ENCODE measurements around the gene PHYHD1.

The PHYHD1 gene

DNA sequence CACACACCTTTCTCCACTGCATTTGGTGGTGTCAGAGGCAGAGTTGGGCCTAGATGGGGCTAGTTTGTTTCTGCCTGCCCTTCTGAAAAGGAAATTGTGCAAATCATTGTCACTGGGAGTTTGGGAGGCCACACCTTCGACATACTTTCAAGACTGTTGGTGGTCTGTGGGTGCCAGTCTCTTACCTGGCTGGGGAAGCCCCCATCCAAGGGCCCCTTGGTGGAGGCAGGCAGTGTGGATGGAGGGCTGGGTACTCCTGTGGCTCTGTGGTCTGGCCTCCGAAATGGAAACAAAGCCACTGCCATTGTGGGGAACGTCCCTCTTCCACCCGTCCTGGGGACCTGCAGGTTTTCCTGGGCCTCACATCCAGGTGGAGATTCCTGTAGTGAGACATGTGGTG lies 10.9 kb upstream of the PHYHD1 start:
- Mint-ChIP-seq H3K4me3 (no peak overlapping the region), H3K9me3 (no peaks in the 10 kb centered on the region), H3K27ac (peak overlapping the region; percentile 36), H3K36me3 (ENCODE audit: low read depth) (peaks cover 42% of the 10 kb centered on the region), H3K4me1 (ENCODE audit: low read depth) (peaks cover 41% of the 10 kb centered on the region), H3K27me3 (ENCODE audit: low read depth) (no peaks in the 10 kb centered on the region)

DNA sequence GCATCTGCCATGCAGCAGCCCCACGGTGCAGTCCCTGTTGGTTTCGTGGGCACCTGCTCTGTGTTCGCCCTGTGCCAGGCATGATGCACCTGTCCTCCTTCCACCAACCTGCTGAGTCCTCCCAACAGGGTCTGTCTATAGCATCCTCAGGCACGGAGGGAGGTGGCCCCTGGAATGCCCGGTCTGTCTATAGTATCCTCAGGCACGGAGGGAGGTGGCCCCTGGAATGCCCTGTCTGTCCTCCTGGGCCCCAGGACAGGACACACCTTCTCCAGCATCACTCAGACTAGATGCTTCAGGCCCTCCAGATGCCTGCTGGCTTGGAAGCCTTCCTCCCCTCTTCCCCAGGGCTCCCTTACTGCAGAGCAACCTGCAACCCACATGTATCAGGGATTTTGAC lies 9.9 kb upstream of the PHYHD1 start:
- Mint-ChIP-seq H3K4me3 (no peak overlapping the region), H3K9me3 (no peaks in the 10 kb centered on the region), H3K4me1 (ENCODE audit: low read depth) (peaks cover 38% of the 10 kb centered on the region), H3K36me3 (ENCODE audit: low read depth) (peaks cover 46% of the 10 kb centered on the region), H3K27ac (peak overlapping the region; percentile 55), H3K27me3 (ENCODE audit: low read depth) (no peaks in the 10 kb centered on the region)

DNA sequence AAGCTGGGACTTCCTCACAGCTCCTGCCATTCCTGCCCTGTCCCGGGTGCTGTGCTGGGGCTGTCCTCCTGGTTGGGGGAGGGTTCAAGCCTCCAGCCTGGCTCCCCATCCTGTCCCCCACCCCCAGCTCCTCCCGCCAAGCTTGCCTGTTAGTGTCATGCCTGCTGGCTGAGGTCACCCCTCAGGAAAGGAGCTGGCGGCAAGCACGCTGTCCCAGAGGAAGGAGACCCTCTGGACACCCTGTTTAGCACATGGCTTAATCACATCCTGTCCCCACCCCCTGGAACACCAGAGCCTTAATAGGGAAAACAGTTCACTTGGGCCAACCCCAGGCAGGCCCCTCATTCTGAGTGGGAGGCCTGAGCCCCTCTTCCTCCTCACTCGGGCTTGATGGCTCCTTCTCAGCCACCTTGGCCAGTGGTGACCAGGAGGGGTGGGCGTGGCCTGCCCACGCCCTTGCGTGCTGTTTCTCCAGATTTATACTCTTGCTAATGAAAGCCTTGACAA lies 9.2 kb upstream of the PHYHD1 start:
- Mint-ChIP-seq H3K9me3 (no peaks in the 10 kb centered on the region), H3K27me3 (ENCODE audit: low read depth) (no peaks in the 10 kb centered on the region), H3K4me3 (no peak overlapping the region), H3K4me1 (ENCODE audit: low read depth) (peaks cover 36% of the 10 kb centered on the region), H3K36me3 (ENCODE audit: low read depth) (peaks cover 46% of the 10 kb centered on the region), H3K27ac (no peak overlapping the region)

DNA sequence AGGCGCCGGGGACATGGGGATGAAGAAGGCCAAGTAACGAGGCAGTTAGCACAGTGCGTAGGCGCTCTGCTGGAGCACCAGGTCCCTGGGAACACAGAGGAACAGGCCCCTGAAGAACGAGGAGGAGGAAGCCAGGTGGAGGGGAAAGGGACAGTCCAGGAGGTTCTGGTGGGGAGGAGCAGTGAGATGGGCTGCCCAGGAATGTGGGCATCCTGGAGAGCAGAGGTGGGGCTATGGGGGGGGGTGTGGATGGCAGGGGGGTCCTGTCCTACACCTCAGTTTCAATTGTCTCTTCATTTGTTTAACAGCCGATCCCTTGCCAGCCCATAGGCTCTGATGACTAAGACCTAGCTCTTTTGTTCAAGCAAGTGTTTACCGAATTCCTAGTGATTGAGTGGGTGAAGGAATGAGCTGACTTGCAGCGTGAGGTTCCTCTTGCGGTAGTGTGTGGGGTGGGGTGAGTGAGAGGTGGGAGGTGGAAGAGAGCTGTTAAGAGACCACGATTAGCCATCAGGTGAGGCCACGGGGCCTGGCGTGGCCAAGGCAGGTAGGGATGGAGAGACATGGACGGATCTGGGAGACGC lies 8.4 kb upstream of the PHYHD1 start:
- Mint-ChIP-seq H3K27ac (peak overlapping the region; percentile 88), H3K9me3 (no peaks in the 10 kb centered on the region), H3K27me3 (ENCODE audit: low read depth) (no peaks in the 10 kb centered on the region), H3K4me1 (ENCODE audit: low read depth) (peaks cover 28% of the 10 kb centered on the region), H3K36me3 (ENCODE audit: low read depth) (peaks cover 47% of the 10 kb centered on the region), H3K4me3 (no peak overlapping the region)

DNA sequence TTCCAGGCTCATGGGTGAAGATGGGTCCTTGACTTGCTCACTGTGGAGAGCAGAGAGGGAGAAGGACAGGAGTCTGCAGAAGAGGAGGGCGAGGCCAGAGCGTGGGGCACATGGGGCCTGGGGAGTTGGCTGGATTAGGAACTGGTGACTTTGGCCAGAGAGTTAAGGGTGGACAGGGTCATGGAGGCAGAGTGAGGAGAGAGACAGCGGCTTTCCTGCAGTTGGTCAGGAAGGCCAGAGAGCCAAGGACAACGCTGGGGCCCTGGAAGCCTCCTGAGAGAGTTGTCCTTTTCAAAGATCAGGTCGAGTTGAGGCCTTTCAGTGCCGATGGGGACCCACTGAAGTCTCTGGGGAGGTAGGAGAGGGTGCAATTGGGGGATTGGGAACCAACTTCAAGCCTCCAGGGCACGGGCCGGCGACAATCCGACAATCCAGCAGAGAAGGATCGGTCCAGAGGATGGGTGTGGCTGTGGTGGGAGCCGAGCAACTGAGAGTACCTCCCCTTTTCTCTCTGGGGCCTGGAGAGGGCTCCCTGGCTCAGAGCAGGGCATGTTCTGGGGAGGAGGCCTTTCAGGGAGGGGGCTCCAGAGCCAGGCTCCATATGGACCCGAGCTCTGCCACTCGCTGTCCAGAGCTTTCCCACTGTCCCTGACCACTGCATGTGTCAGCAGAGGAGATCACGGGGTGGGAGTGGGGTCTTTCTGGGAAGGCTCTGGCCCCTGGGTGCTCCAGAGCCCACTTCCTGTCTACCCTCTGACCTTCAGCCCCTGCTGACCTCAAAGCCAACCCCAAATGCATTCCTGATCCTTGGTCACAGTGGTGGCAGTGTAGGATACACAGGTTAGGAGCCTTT lies 7.5 kb upstream of the PHYHD1 start:
- H3K27me3 Mint-ChIP-seq (ENCODE audit: low read depth): no peaks in the 10 kb centered on the region
- peaks cover 47% of the 10 kb centered on the region for H3K36me3 Mint-ChIP-seq (ENCODE audit: low read depth)
- H3K9me3 Mint-ChIP-seq: no peaks in the 10 kb centered on the region
- H3K27ac Mint-ChIP-seq: peak overlapping the region; percentile 88
- H3K4me3 Mint-ChIP-seq: peak overlapping the region; percentile 9
- H3K4me1 Mint-ChIP-seq (ENCODE audit: low read depth): peaks cover 32% of the 10 kb centered on the region

DNA sequence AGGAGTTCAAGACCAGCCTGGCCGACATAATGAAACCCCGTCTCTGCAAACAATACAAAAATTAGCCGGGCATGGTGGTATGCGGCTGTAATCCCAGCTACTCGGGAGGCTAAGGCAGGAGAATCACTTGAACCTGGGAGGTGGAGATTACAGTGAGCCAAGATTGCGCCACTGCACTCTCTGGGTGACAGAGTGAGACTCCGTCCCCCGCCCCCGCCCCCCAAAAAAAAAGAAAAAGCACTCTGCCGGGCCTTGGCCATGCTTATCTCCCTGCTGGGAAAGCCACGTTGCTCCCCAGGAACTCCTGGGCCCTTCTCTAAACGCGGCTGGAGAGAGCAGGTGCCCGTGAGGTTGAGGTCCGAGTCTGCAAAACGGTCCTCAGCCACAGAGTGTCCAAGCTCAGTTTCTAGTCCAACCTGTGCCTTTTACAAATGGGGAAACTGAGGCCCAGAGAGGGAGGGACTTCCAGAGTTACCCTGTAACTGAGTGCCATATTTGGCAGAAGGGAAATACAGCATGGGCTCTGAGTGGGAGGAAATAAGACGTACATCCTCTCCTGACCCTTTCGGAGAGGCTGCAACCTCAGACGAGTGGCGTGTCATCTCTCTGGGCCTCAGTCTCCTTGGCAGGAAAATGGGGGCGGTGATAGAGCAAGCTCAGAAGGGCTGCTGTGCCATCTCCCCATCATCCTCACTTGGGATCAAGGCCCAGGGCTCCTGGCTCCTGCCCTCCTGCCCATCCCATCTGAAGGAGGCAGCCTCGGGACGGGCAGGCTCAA lies 6.6 kb upstream of the PHYHD1 start:
- Mint-ChIP-seq H3K36me3 (ENCODE audit: low read depth) (peaks cover 41% of the 10 kb centered on the region), H3K4me1 (ENCODE audit: low read depth) (peaks cover 27% of the 10 kb centered on the region), H3K27me3 (ENCODE audit: low read depth) (no peaks in the 10 kb centered on the region), H3K27ac (peak overlapping the region; percentile 26), H3K4me3 (no peak overlapping the region), H3K9me3 (no peaks in the 10 kb centered on the region)

DNA sequence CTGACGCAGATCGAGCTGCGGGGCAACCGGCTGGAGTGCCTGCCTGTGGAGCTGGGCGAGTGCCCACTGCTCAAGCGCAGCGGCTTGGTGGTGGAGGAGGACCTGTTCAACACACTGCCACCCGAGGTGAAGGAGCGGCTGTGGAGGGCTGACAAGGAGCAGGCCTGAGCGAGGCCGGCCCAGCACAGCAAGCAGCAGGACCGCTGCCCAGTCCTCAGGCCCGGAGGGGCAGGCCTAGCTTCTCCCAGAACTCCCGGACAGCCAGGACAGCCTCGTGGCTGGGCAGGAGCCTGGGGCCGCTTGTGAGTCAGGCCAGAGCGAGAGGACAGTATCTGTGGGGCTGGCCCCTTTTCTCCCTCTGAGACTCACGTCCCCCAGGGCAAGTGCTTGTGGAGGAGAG lies 4.6 kb upstream of the PHYHD1 start:
- Mint-ChIP-seq H3K27ac (no peak overlapping the region), H3K9me3 (no peaks in the 10 kb centered on the region), H3K27me3 (ENCODE audit: low read depth) (no peaks in the 10 kb centered on the region), H3K36me3 (ENCODE audit: low read depth) (peaks cover 36% of the 10 kb centered on the region), H3K4me3 (no peak overlapping the region), H3K4me1 (ENCODE audit: low read depth) (peaks cover 22% of the 10 kb centered on the region)

DNA sequence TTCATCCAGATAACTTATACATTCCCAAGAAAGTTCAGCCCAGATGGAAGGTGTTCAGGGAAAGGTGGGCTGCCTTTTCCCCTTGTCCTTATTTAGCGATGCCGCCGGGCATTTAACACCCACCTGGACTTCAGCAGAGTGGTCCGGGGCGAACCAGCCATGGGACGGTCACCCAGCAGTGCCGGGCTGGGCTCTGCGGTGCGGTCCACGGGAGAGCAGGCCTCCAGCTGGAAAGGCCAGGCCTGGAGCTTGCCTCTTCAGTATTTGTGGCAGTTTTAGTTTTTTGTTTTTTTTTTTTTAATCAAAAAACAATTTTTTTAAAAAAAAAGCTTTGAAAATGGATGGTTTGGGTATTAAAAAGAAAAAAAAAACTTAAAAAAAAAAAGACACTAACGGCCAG lies 4.0 kb upstream of the PHYHD1 start:
- Mint-ChIP-seq H3K9me3 (no peaks in the 10 kb centered on the region), H3K4me1 (ENCODE audit: low read depth) (peaks cover 21% of the 10 kb centered on the region), H3K27ac (no peak overlapping the region)

DNA sequence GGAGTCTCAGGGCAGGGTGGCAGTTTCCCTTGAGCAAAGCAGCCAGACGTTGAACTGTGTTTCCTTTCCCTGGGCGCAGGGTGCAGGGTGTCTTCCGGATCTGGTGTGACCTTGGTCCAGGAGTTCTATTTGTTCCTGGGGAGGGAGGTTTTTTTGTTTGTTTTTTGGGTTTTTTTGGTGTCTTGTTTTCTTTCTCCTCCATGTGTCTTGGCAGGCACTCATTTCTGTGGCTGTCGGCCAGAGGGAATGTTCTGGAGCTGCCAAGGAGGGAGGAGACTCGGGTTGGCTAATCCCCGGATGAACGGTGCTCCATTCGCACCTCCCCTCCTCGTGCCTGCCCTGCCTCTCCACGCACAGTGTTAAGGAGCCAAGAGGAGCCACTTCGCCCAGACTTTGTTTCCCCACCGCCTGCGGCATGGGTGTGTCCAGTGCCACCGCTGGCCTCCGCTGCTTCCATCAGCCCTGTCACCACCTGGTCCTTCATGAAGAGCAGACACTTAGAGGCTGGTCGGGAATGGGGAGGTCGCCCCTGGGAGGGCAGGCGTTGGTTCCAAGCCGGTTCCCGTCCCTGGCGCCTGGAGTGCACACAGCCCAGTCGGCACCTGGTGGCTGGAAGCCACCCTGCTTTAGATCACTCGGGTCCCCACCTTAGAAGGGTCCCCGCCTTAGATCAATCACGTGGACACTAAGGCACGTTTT lies 3.5 kb upstream of the PHYHD1 start:
- Mint-ChIP-seq H3K4me1 (ENCODE audit: low read depth) (peaks cover 16% of the 10 kb centered on the region), H3K36me3 (ENCODE audit: low read depth) (peaks cover 34% of the 10 kb centered on the region), H3K27me3 (ENCODE audit: low read depth) (no peaks in the 10 kb centered on the region), H3K9me3 (no peaks in the 10 kb centered on the region), H3K27ac (no peak overlapping the region), H3K4me3 (no peak overlapping the region)

More for the DNA sequence above, 4.0 kb upstream of the PHYHD1 start:
- Mint-ChIP-seq H3K27me3 (ENCODE audit: low read depth) (no peaks in the 10 kb centered on the region), H3K4me3 (no peak overlapping the region), H3K36me3 (ENCODE audit: low read depth) (peaks cover 36% of the 10 kb centered on the region)

DNA sequence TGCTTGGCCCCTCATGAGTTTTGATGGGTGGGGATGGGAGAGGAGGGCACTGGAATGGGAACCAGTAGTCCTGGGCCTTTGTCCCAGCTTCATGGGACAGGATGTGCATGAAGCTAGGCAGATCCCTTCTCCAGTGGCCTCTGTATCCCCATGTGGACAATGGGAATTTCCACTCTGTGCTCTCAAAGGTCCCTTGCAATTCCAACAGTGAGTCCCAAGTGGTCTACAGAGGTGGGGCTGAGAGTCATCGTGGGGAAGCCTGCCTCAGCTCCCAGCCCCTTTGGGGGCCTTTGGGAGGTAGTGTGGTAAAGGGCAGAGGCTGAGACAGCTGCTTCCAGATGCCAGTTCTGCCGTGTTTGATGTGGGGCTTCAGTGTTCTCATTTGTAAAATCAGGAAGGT lies 1.9 kb upstream of the PHYHD1 start:
- Mint-ChIP-seq H3K27me3 (ENCODE audit: low read depth) (no peaks in the 10 kb centered on the region), H3K27ac (peak overlapping the region; percentile 26), H3K4me3 (no peak overlapping the region), H3K9me3 (no peaks in the 10 kb centered on the region), H3K36me3 (ENCODE audit: low read depth) (peaks cover 25% of the 10 kb centered on the region), H3K4me1 (ENCODE audit: low read depth) (peaks cover 7% of the 10 kb centered on the region)

DNA sequence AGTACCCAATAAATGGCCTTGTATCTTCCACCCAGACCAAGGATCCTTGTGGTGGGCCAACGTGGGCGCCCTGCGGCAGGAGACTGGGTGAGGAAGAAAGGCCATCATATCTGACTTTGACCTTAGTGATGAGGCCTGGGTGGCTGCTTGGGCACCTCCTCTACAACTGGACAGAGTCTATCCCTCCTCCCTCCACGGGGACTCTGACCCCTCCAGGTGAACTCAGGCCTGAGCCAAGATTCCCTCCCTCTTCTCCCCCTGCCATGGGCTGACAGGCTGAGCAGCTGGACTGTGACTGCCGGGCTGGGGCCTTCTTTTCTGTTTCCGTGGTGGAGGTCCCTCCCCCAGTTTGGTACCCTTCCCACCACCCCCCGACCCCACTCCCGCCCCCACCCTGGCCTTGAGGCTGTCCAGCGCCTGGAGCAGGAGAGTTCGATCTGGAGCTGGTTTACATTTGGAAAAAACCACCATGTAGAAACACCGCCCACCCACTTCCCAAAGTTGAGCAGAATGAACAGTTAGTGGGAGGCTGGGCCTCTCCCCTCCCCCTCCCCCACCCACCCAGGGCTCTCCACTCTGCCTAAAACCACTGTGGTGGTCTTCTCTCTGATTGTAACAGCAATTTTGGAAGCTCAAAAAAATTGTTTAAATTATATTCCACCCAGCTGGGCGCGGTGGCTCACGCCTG lies 1.2 kb upstream of the PHYHD1 start:
- peaks cover 23% of the 10 kb centered on the region for H3K36me3 Mint-ChIP-seq (ENCODE audit: low read depth)
- H3K4me3 Mint-ChIP-seq: no peak overlapping the region
- H3K4me1 Mint-ChIP-seq (ENCODE audit: low read depth): peaks cover 7% of the 10 kb centered on the region
- H3K9me3 Mint-ChIP-seq: no peaks in the 10 kb centered on the region
- no peaks in the 10 kb centered on the region for H3K27me3 Mint-ChIP-seq (ENCODE audit: low read depth)
- no peak overlapping the region for H3K27ac Mint-ChIP-seq

DNA sequence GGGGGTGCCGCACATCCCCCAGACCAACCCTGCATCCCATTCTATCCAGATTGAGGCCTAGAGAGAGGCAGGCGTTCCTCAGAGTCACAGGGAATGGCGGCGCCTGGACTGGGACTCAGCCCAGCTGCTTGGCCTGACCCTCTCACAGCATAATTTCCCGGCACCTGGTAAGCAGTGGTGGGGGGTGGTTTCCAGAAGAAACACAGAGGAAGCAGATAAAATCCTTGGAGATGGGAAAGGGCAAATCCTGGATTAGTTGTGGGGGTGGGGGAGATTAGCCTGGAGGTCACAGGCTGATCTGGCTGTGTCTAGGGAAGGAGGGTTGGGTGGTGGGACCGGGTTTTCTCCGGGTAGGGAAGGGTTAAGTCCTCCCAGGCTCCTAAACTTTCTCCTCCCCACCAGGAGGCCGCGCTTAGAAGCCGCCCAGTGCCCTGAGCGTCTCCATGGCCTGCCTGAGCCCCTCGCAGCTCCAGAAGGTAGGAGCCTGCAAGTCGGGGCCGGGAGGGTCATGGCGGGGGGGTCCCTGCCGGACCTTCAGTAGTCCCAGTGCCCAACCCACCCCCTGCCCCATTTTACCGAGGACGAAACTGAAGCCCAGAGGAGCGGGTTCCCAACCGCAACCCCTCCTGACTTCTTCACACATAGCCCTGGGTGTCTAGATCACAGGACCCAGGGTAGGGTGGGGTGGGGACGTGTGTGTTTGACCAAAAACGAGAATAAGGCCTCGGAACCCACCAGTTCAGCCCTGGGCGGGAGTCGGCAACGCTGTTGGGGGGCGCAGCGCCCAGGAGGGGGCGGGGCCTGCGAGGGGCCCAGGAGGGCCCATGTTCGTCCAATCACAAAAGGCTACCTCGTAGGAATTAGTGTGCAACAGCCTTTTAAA lies 1.3 kb downstream of the PHYHD1 start:
- Mint-ChIP-seq H3K4me1 (ENCODE audit: low read depth) (peaks cover 15% of the 10 kb centered on the region), H3K4me3 (no peak overlapping the region), H3K27me3 (ENCODE audit: low read depth) (no peaks in the 10 kb centered on the region), H3K36me3 (ENCODE audit: low read depth) (peaks cover 14% of the 10 kb centered on the region), H3K9me3 (no peaks in the 10 kb centered on the region), H3K27ac (no peak overlapping the region)

DNA sequence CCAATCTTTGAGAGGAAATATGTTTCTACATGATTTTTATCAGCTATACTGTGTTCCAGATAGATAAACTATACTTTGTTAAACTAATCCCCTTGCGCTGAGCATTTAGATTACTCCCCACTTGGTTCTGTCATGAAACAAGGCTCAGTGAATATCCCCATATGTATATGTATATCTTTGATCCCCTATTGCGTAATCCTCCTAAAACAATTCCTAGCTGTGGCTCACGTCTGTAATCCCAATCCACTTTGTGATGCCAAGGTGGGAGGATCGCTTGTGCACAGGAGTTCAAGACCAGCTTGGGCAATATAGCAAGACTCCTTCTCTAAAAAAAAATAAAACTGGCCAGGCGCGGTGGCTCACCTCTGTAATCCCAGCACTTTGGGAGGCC lies 2.7 kb downstream of the PHYHD1 start:
- Mint-ChIP-seq H3K36me3 (ENCODE audit: low read depth) (peaks cover 4% of the 10 kb centered on the region), H3K27ac (no peak overlapping the region), H3K4me3 (no peak overlapping the region), H3K27me3 (ENCODE audit: low read depth) (no peaks in the 10 kb centered on the region), H3K4me1 (ENCODE audit: low read depth) (peaks cover 20% of the 10 kb centered on the region), H3K9me3 (no peaks in the 10 kb centered on the region)

Measured in T-helper 1 cell treated with Interleukin-12 subunit alpha and Interleukin-12 subunit beta and Interleukin-4 antibody, amounts not matched to agents 30 μg/mL and 1 μg/mL, for 36 hours (primary cell).